Measurements from ENCODE around the gene MPPED1.

MPPED1 gene

GRCh38 chr22:43455846-43456245 is 44.0 kb downstream of the MPPED1 start:
- Histone ChIP-seq H2AFZ (ENCODE audit: low read depth, low read length) (no peak overlapping the region), H3K36me3 (ENCODE audit: insufficient read depth, low read length) (no peaks in the 10 kb centered on the region), H3K9me3 (ENCODE audit: insufficient read depth, low read length, severe bottlenecking) (no peaks in the 10 kb centered on the region), H3K9ac (ENCODE audit: low read depth, low read length) (no peak overlapping the region), H4K20me1 (ENCODE audit: insufficient read depth, low read length) (no peaks in the 10 kb centered on the region), H3K27me3 (ENCODE audit: insufficient read depth, low read length, poor library complexity) (peaks cover 3% of the 10 kb centered on the region), H3K79me2 (ENCODE audit: insufficient read depth, low read length) (no peaks in the 10 kb centered on the region), H3K4me2 (ENCODE audit: insufficient read depth, low read length) (no peak overlapping the region), H3K4me3 (ENCODE audit: low read depth in 1 of 2, low read length in 2 of 2) (no peak overlapping the region), H3K4me1 (ENCODE audit: insufficient read depth, low read length) (no peaks in the 10 kb centered on the region), H3K27ac (ENCODE audit: low read length) (no peak overlapping the region)
- TF ChIP-seq, protein P1, sequence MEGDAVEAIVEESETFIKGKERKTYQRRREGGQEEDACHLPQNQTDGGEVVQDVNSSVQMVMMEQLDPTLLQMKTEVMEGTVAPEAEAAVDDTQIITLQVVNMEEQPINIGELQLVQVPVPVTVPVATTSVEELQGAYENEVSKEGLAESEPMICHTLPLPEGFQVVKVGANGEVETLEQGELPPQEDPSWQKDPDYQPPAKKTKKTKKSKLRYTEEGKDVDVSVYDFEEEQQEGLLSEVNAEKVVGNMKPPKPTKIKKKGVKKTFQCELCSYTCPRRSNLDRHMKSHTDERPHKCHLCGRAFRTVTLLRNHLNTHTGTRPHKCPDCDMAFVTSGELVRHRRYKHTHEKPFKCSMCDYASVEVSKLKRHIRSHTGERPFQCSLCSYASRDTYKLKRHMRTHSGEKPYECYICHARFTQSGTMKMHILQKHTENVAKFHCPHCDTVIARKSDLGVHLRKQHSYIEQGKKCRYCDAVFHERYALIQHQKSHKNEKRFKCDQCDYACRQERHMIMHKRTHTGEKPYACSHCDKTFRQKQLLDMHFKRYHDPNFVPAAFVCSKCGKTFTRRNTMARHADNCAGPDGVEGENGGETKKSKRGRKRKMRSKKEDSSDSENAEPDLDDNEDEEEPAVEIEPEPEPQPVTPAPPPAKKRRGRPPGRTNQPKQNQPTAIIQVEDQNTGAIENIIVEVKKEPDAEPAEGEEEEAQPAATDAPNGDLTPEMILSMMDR (IDR thresholded peaks at IDR 0.05; ENCODE audit: borderline replicate concordance, extremely low read depth, low read length, poor library complexity, severe bottlenecking), result no peak
- TF ChIP-seq EZH2 (IDR thresholded peaks at IDR 0.05; ENCODE audit: borderline replicate concordance, low read depth, low read length, severe bottlenecking), result no peak
- DNase-seq (no peak), ATAC-seq (ENCODE audit: insufficient read depth, low read depth) (no peak)

DNA sequence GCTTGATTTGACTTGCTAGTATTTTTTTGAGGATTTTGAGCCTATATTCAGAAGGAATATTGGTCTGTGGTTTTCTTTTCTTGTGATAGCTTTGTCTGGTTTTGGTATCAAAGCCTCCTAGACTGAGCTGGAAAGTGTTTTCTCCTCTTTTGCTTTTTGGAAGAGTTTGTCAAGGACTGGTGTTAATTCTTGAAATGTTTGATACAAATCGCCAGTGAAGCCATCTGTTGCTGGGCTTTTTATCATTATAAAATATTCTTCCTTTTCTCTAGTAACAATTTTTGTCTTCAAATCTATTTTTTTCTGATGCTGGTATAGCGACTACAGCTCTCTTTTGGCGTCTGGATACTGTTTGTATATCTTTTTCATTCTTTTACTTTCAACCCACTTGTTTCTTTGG is 45.2 kb downstream of the MPPED1 start:
- H3K4me2 ChIP-seq (ENCODE audit: insufficient read depth, low read length), result no peak overlapping the region
- H3K27ac ChIP-seq (ENCODE audit: low read length), result no peak overlapping the region
- no peaks in the 10 kb centered on the region for H3K4me1 ChIP-seq (ENCODE audit: insufficient read depth, low read length)
- H3K9ac ChIP-seq (ENCODE audit: low read depth, low read length), result no peak overlapping the region
- no peaks in the 10 kb centered on the region for H4K20me1 ChIP-seq (ENCODE audit: insufficient read depth, low read length)
- H2AFZ ChIP-seq (ENCODE audit: low read depth, low read length), result no peak overlapping the region
- no peak overlapping the region for H3K4me3 ChIP-seq (ENCODE audit: low read depth in 1 of 2, low read length in 2 of 2)
- no peak for TF ChIP-seq EZH2 (IDR thresholded peaks at IDR 0.05; ENCODE audit: borderline replicate concordance, low read depth, low read length, severe bottlenecking)
- TF ChIP-seq, protein P1 (IDR thresholded peaks at IDR 0.05; ENCODE audit: borderline replicate concordance, extremely low read depth, low read length, poor library complexity, severe bottlenecking), result no peak
- H3K27me3 ChIP-seq (ENCODE audit: insufficient read depth, low read length, poor library complexity), result peaks cover 3% of the 10 kb centered on the region
- DNase-seq (no peak), ATAC-seq (ENCODE audit: insufficient read depth, low read depth) (no peak)
- H3K9me3 ChIP-seq (ENCODE audit: insufficient read depth, low read length, severe bottlenecking), result no peaks in the 10 kb centered on the region
- no peaks in the 10 kb centered on the region for H3K36me3 ChIP-seq (ENCODE audit: insufficient read depth, low read length)
- no peaks in the 10 kb centered on the region for H3K79me2 ChIP-seq (ENCODE audit: insufficient read depth, low read length)

DNA sequence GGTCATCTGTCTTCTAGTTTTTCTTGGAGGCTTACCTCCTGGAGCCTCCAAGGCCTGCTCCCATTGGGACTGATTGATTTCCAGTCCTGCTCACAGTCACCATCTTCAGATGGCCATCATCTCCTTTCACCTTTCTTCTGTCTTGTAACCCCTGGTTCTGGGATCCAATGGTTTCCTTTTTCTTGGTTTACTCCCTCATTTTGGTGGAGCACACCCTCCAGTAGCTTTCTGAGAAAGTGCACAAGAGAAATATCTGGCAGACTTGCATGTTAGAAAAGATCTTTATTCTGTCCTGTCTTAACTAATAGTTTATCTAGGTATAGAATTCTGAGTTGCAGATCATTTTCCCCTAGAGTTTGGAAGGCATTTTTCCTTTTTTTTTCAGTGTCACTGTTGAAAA is 50.9 kb downstream of the MPPED1 start:
- no peak for TF ChIP-seq EZH2 (IDR thresholded peaks at IDR 0.05; ENCODE audit: borderline replicate concordance, low read depth, low read length, severe bottlenecking)
- TF ChIP-seq, protein P1 (IDR thresholded peaks at IDR 0.05; ENCODE audit: borderline replicate concordance, extremely low read depth, low read length, poor library complexity, severe bottlenecking), result no peak
- no peaks in the 10 kb centered on the region for H3K36me3 ChIP-seq (ENCODE audit: insufficient read depth, low read length)
- H3K79me2 ChIP-seq (ENCODE audit: insufficient read depth, low read length), result no peaks in the 10 kb centered on the region
- ATAC-seq (ENCODE audit: insufficient read depth, low read depth) (no peak), DNase-seq (no peak)
- no peaks in the 10 kb centered on the region for H3K4me1 ChIP-seq (ENCODE audit: insufficient read depth, low read length)
- no peak overlapping the region for H3K9ac ChIP-seq (ENCODE audit: low read depth, low read length)
- H3K9me3 ChIP-seq (ENCODE audit: insufficient read depth, low read length, severe bottlenecking), result no peaks in the 10 kb centered on the region
- H4K20me1 ChIP-seq (ENCODE audit: insufficient read depth, low read length), result peaks cover 3% of the 10 kb centered on the region
- no peaks in the 10 kb centered on the region for H3K27me3 ChIP-seq (ENCODE audit: insufficient read depth, low read length, poor library complexity)
- no peak overlapping the region for H3K4me3 ChIP-seq (ENCODE audit: low read depth in 1 of 2, low read length in 2 of 2)
- H2AFZ ChIP-seq (ENCODE audit: low read depth, low read length), result no peak overlapping the region
- no peak overlapping the region for H3K4me2 ChIP-seq (ENCODE audit: insufficient read depth, low read length)
- H3K27ac ChIP-seq (ENCODE audit: low read length), result no peak overlapping the region

GRCh38 chr22:43464809-43465208 is 53.0 kb downstream of the MPPED1 start:
- no peaks in the 10 kb centered on the region for H3K4me1 ChIP-seq (ENCODE audit: insufficient read depth, low read length)

More at GRCh38 chr22:43464809-43465208, 53.0 kb downstream of the MPPED1 start:
- ATAC-seq (ENCODE audit: insufficient read depth, low read depth) (no peak), DNase-seq (no peak)
- no peaks in the 10 kb centered on the region for H3K9me3 ChIP-seq (ENCODE audit: insufficient read depth, low read length, severe bottlenecking)
- H3K27me3 ChIP-seq (ENCODE audit: insufficient read depth, low read length, poor library complexity), result no peaks in the 10 kb centered on the region
- no peak overlapping the region for H3K9ac ChIP-seq (ENCODE audit: low read depth, low read length)
- no peak overlapping the region for H3K4me2 ChIP-seq (ENCODE audit: insufficient read depth, low read length)
- no peak overlapping the region for H3K27ac ChIP-seq (ENCODE audit: low read length)
- no peak overlapping the region for H3K4me3 ChIP-seq (ENCODE audit: low read depth in 1 of 2, low read length in 2 of 2)
- H2AFZ ChIP-seq (ENCODE audit: low read depth, low read length), result no peak overlapping the region
- no peak for TF ChIP-seq EZH2 (IDR thresholded peaks at IDR 0.05; ENCODE audit: borderline replicate concordance, low read depth, low read length, severe bottlenecking)
- TF ChIP-seq, protein P1 (IDR thresholded peaks at IDR 0.05; ENCODE audit: borderline replicate concordance, extremely low read depth, low read length, poor library complexity, severe bottlenecking), result no peak
- H3K79me2 ChIP-seq (ENCODE audit: insufficient read depth, low read length), result no peaks in the 10 kb centered on the region
- peaks cover 5% of the 10 kb centered on the region for H4K20me1 ChIP-seq (ENCODE audit: insufficient read depth, low read length)
- no peaks in the 10 kb centered on the region for H3K36me3 ChIP-seq (ENCODE audit: insufficient read depth, low read length)
